GM12878 (cell line): ENCODE measurements around the gene TCF4. TPM values are rescaled to one million over a fixed set of nuclear protein-coding genes. Genes with fewer than 3 reads are reported as not detected.

ENCODE experiments used
- ATAC-seq: fragments of 200-7000 bp; cut with Tn5 transposase; 3 replicates; pipeline ENCODE4 v1.9.1; 2020; ENCODE audit warnings: mild to moderate bottlenecking, moderate library complexity
- BruUV-seq: library from RNA; stranded (reverse); fragments of 400-500 nt; replicated peaks from 2 replicates; lab custom pipeline; 2021; lab: Mats Ljungman, UMichigan
- CTCF ChIA-PET: fragments of 300-600 bp; sonication (Branson Sonifier 250); formaldehyde crosslinking; extraction: SDS; loops from one replicate; lab custom pipeline; 2021; ENCODE audit warnings: inconsistent platforms; lab: Yijun Ruan, JAX
- POLR2A ChIA-PET: fragments of 350-600 bp; formaldehyde crosslinking; extraction: SDS; loops from one replicate; lab custom pipeline; 2021; ENCODE audit warnings: inconsistent platforms; lab: Charles Lee
- RAD21 ChIA-PET: fragments of 300-600 bp; sonication (Branson Sonifier 250); formaldehyde crosslinking; loops from one replicate; lab custom pipeline; 2023; ENCODE audit warnings: antibody characterized with exemption; ENCODE audit not compliant: unreplicated experiment; lab: Charles Lee
- SMC1A ChIA-PET: fragments of 300-600 bp; sonication (Branson Sonifier 250); formaldehyde crosslinking; loops from one replicate; lab custom pipeline; 2023; ENCODE audit not compliant: unreplicated experiment, uncharacterized antibody; lab: Charles Lee
- DNase-seq: peaks from one replicate; pipeline ENCODE4 v3.0.0-alpha.2; 2011; ENCODE audit warnings: low read depth, low spot score
- FAIRE-seq: peaks from 3 replicates; lab custom pipeline; 2011; peaks lifted over from hg19 to GRCh38; lab: Jason Lieb, UNC
- H2AFZ ChIP-seq: 2 replicates; pipeline ENCODE4 v1.6.0; 2011; ENCODE audit warnings: low read depth, low read length, control low read depth; ENCODE audit not compliant: control insufficient read depth
- H3K27ac ChIP-seq: 2 replicates; pipeline ENCODE4 v1.5.1; 2011; ENCODE audit warnings: control low read depth; ENCODE audit not compliant: control insufficient read depth, insufficient read depth
- H3K27me3 ChIP-seq, 2 experiments: replicated peaks in 1 of 2; 2 replicates each; pipeline versions ENCODE4 v1.6.0 to v1.6.1; 2011; ENCODE audit warnings: low read length in 1 of 2; ENCODE audit not compliant: control insufficient read depth in 2 of 2, insufficient read depth in 2 of 2
- H3K36me3 ChIP-seq, 2 experiments: 2 replicates each; pipeline ENCODE4 v1.5.1; 2011; ENCODE audit warnings: low read length in 1 of 2; ENCODE audit not compliant: control insufficient read depth in 2 of 2, insufficient read depth in 2 of 2
- H3K4me1 ChIP-seq: 2 replicates; pipeline ENCODE4 v1.6.1; 2011; ENCODE audit warnings: mild to moderate bottlenecking, low read length, moderate library complexity, mixed read lengths; ENCODE audit not compliant: control insufficient read depth, insufficient read depth
- H3K4me2 ChIP-seq: 2 replicates; pipeline ENCODE4 v1.6.0; 2011; ENCODE audit warnings: control low read depth; ENCODE audit not compliant: control insufficient read depth, insufficient read depth
- H3K4me3 ChIP-seq: fragments of 200-600 bp; sonication (generic); 2 replicates; pipeline ENCODE4 v1.5.1; 2016
- H3K79me2 ChIP-seq: 2 replicates; pipeline ENCODE4 v1.6.0; 2011; ENCODE audit warnings: low read length; ENCODE audit not compliant: control insufficient read depth, insufficient read depth
- H3K9ac ChIP-seq: 2 replicates; pipeline ENCODE4 v1.8.0; 2011; ENCODE audit warnings: low read length, control low read depth, mixed read lengths; ENCODE audit not compliant: control insufficient read depth, insufficient read depth
- H3K9me3 ChIP-seq: replicated peaks from 3 replicates; pipeline ENCODE4 v1.5.1; 2011; ENCODE audit warnings: mild to moderate bottlenecking, low read length; ENCODE audit not compliant: control insufficient read depth, insufficient read depth
- H4K20me1 ChIP-seq: 2 replicates; pipeline ENCODE4 v1.6.0; 2011; ENCODE audit not compliant: control insufficient read depth, insufficient read depth
- CHD4 ChIP-seq: fragments of 200-600 bp; sonication (generic); IDR thresholded peaks from 2 replicates; pipeline ENCODE4 v1.6.1; 2016; ENCODE audit warnings: mild to moderate bottlenecking
- EP300 ChIP-seq, 2 experiments: fragments of 150-350 bp in 1 of 2; IDR thresholded peaks; 2 replicates each; pipeline ENCODE4 v1.6.1; 2011 to 2012; ENCODE audit warnings: low read depth in 2 of 2, low read length in 2 of 2, borderline replicate concordance in 1 of 2, improper control_type of control experiment in 1 of 2, inconsistent platforms in 1 of 2; ENCODE audit not compliant: control insufficient read depth in 1 of 2
- KAT2A ChIP-seq: conservative IDR thresholded peaks from 2 replicates; pipeline ENCODE4 v1.6.1; 2011; ENCODE audit warnings: low read depth, low read length; ENCODE audit not compliant: control insufficient read depth
- KDM1A ChIP-seq: fragments of 200-600 bp; sonication (generic); IDR thresholded peaks from 2 replicates; pipeline ENCODE4 v1.6.1; 2016; ENCODE audit warnings: borderline replicate concordance
- NFXL1 ChIP-seq: fragments of 450-650 bp; IDR thresholded peaks from 2 replicates; pipeline ENCODE4 v1.6.1; 2017; ENCODE audit warnings: antibody characterized with exemption, mild to moderate bottlenecking, borderline replicate concordance
- in situ Hi-C: fragments of 300-500 bp; cut with MboI; formaldehyde crosslinking; loops from 9 replicates; pipeline ENCODE4 v1.14.3; 2018; ENCODE audit warnings: mixed read lengths
- intact Hi-C: fragments of 100-400 bp; cut with micrococcal nuclease; formaldehyde crosslinking; loops from one replicate; pipeline ENCODE4 v1.14.2; 2022; ENCODE audit not compliant: unreplicated experiment
- polyA plus RNA-seq, 11 experiments: library from polyadenylated mRNA; depleted of rRNA in 4 of 11; unstranded in 6 of 11; stranded (reverse) in 5 of 11; fragments of >200 nt; fragmentation: Nextera tagmentation in 4 of 11; fragmentation: Illumina TruSeq in 1 of 11; extraction: Ambion mirVana in 4 of 11; extraction: Trizol in 1 of 11; gene quantifications; 1 replicate in 1 of 11; 2 replicates in 10 of 11; pipeline versions ENCODE4 v1.2.1 to v1.2.3, GENCODE V29; 2011 to 2016; ENCODE audit warnings: inconsistent platforms in 2 of 11, missing spikeins in 2 of 11, low read depth in 1 of 11
- total RNA-seq, 4 experiments: library from RNA; depleted of rRNA in 3 of 4; stranded (reverse); fragments of >200 nt in 3 of 4; fragmentation: Illumina TruSeq in 1 of 4; extraction: Trizol in 1 of 4; gene quantifications; 2 replicates each; pipeline versions ENCODE4 v1.2.1 to v1.2.3, GENCODE V29; 2013 to 2021
- TF ChIP-seq, protein P1 (sequence below): IDR thresholded peaks from 2 replicates; pipeline ENCODE4 v1.6.1; 2011; ENCODE audit warnings: borderline replicate concordance, low read depth, mild to moderate bottlenecking, moderate library complexity, low read length; ENCODE audit not compliant: insufficient read depth, poor library complexity, severe bottlenecking
- TF ChIP-seq, protein P2 (sequence below): IDR thresholded peaks from 2 replicates; pipeline ENCODE4 v1.6.1; 2012; ENCODE audit warnings: low read length, inconsistent platforms
- TF ChIP-seq, protein P3 (sequence below): IDR thresholded peaks from 2 replicates; pipeline ENCODE4 v1.6.1; 2012; ENCODE audit warnings: low read depth, low read length, improper control_type of control experiment

Gene TCF4
- total and polyA plus RNA-seq, 10 of the 15 experiments (the other 5 are each of a cell fraction or from before 2014, with no cell fraction given), result 15.2 to 94.0 (median 31.5) TPM

DNA sequence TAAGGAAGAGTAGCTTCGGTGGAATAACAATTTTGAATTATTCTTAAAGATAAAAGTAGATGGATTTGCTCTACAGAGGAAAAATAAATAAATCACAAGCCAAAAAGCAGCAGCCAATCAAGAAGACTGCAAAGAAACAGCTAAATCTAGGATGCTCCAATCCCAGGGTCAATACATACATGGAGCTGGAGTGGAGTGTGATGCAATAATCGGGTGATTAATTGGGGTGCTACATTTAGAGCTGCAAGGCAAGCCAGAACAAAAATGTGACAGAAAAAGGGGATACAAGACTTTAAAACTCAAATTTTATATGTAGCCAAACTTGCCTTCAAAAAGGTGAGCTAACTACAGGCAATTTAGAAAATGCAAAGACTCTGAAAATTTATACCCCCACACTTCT, 215.8 kb downstream of the TCF4 start (continued):
- TF ChIP-seq, protein P1, sequence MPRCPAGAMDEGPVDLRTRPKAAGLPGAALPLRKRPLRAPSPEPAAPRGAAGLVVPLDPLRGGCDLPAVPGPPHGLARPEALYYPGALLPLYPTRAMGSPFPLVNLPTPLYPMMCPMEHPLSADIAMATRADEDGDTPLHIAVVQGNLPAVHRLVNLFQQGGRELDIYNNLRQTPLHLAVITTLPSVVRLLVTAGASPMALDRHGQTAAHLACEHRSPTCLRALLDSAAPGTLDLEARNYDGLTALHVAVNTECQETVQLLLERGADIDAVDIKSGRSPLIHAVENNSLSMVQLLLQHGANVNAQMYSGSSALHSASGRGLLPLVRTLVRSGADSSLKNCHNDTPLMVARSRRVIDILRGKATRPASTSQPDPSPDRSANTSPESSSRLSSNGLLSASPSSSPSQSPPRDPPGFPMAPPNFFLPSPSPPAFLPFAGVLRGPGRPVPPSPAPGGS, result no peak
- TF ChIP-seq, protein P2, sequence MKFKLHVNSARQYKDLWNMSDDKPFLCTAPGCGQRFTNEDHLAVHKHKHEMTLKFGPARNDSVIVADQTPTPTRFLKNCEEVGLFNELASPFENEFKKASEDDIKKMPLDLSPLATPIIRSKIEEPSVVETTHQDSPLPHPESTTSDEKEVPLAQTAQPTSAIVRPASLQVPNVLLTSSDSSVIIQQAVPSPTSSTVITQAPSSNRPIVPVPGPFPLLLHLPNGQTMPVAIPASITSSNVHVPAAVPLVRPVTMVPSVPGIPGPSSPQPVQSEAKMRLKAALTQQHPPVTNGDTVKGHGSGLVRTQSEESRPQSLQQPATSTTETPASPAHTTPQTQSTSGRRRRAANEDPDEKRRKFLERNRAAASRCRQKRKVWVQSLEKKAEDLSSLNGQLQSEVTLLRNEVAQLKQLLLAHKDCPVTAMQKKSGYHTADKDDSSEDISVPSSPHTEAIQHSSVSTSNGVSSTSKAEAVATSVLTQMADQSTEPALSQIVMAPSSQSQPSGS, result no peak
- TF ChIP-seq KDM1A, result no peak
- TF ChIP-seq, protein P3, sequence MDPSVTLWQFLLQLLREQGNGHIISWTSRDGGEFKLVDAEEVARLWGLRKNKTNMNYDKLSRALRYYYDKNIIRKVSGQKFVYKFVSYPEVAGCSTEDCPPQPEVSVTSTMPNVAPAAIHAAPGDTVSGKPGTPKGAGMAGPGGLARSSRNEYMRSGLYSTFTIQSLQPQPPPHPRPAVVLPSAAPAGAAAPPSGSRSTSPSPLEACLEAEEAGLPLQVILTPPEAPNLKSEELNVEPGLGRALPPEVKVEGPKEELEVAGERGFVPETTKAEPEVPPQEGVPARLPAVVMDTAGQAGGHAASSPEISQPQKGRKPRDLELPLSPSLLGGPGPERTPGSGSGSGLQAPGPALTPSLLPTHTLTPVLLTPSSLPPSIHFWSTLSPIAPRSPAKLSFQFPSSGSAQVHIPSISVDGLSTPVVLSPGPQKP, result no peak

DNA sequence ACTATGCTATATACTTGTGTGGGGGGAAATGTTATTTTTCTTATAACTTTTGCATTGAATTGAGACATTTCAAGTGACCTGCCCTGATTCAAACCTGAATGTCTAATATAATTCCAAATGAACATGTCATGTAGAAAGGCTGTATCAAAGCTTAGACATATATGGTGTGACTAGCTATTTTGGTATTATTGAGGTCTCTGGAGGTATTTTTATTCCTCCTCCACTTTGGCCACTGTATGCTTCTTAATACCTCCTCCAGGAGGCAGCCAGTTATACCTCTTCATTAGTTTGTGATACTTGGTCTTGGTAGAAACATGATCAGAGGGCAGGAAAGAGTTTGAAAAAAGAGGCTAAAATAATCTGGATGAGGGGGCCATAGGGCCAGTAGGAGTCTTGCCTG, 217.1 kb downstream of the TCF4 start:
- no peak for ATAC-seq
- no peak overlapping the region for H2AFZ ChIP-seq
- H4K20me1 ChIP-seq, result no peaks in the 10 kb centered on the region
- ChIA-PET SMC1A (no interaction called here), CTCF (no interaction called here), RAD21 (no interaction called here), POLR2A (interaction anchor here (1.4 kb wide), 1 partner anchor 100 kb away, joined by 3 read pairs; no protein-coding TSS in a partner anchor)
- DNase-seq, result no peak
- no peaks in the 10 kb centered on the region for H3K36me3 ChIP-seq
- TF ChIP-seq KAT2A, result no peak
- no peak for TF ChIP-seq NFXL1
- TF ChIP-seq CHD4, result no peak
- no peak for TF ChIP-seq EP300 (IDR thresholded peaks at IDR 0.05; ENCODE audit: borderline replicate concordance in 1 of 2, control insufficient read depth in 1 of 2, low read depth in 2 of 2, low read length in 2 of 2)
- no peak overlapping the region for H3K27ac ChIP-seq
- no peak for FAIRE-seq
- no peaks in the 10 kb centered on the region for H3K27me3 ChIP-seq
- in situ Hi-C loops, result no loop called here
- intact Hi-C loops, result no loop called here
- no peak overlapping the region for H3K9ac ChIP-seq
- BruUV-seq, result no TSS peak
- H3K4me1 ChIP-seq, result peaks cover under 1% of the 10 kb centered on the region
- no peaks in the 10 kb centered on the region for H3K79me2 ChIP-seq
- no peak overlapping the region for H3K4me2 ChIP-seq
- H3K9me3 ChIP-seq, result no peaks in the 10 kb centered on the region; the same call in 2 of the 3 replicates
- H3K4me3 ChIP-seq, result no peak overlapping the region
